ELF-1 (cell line): ENCODE results near the gene SYT1.
A peak's percentile ranks its signal among the peaks of the same experiment; 100 is the strongest.

Experiments used
- DNase-seq: peaks from one replicate; pipeline ENCODE4 v3.0.0-alpha.2; 2016; ENCODE audit warnings: low read depth, low spot score

SYT1 gene

DNA sequence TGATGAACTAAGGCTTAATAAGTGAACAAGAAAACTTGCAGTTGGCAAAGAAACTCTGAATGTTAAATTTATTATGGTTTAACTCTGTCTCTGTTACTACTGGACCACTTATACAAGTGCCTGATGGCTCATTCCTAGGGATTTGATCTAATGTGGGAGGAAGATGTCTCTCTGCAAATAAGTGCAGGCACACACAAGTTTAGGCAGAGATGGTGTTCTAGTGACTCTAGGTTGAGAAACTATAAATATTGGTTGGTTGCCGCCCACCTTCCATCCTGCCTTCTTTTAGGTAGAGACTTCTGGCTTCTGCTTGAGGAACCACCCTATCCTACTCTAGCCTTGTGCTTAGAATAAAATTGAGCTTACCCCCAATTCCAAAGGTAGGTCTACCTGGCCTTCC is 570.0 kb downstream of the SYT1 start:
- DNase-seq = no peak

DNA sequence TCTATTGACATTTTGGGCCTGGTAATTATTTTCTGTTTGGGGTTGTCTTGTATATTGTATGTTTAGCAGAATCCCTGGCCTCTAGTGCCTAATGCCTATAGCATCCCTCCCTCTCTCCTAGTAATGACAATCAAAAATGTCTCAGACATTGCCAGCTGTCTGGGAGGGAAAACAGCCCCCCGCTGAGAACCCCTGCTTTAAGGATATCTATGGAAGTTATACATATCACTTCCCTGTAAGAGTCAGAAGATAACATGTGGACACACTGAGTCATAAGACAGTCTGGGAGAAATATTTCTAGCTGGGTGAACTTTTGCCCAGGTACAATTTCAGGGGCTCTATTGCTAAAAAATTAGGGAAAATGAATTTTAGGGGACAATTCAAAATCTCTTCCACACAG is 571.2 kb downstream of the SYT1 start:
- no peak for DNase-seq

DNA sequence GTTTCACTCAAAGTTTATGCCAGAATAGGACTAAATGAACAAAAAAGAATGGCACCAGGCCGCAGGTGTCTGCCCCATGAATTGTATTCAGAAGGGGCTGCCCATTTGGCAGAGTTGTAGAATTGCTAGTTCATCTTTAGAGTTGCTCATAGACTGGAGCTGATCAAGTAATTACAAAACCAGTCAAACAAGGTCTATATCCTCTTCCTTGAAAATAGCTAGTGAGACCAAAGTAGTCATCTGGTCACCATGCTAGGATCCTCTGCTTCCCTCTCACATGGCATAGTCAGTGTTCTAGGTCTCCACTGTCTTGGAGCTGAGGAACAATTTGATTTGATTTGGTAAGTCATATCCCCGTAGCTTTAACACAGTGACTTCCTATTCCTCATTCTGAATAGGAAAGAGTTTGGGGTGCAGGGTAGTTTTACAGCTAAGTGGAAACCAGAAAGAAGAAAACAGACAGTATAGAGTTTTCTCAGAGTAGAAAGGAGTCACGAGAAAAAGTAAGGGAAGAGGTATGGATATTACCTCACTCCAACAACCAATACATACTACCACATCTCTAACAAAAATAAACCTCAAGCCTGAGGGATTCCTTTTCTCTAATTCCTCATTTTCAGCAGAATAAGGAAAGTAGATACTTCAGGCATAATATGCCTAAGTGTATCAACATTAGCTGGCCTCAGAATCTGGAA is 574.1 kb downstream of the SYT1 start:
- DNase-seq = no peak

DNA sequence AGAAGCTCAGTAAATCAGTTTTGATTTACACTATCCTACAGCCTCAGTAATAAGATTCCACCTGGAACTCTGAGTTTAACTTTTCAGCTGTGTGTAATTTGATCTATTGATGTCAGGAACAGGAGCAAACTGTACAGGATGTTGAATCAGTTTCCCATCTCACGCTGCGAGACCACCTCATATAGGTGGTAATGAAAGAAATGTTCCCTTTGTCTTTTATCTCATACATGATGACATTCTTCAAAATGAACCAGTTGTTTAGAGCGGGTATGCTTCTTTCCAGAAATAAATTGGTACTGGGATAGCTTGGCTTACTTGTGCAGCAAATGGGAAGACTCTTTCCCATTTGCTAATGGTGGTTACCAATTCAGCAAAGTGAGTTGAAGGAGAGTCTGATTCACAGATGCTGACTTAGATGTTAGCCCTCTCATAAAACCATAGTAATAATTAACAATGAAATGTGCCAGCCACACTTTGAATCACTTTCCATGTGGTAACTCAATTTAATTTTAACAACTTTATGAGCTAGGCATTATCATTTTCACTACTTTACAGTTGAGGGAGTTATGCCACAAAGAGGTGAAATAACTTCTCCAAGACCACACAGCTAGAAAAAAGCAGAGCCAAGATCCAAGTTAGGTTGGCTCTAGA is 574.7 kb downstream of the SYT1 start:
- no peak for DNase-seq

DNA sequence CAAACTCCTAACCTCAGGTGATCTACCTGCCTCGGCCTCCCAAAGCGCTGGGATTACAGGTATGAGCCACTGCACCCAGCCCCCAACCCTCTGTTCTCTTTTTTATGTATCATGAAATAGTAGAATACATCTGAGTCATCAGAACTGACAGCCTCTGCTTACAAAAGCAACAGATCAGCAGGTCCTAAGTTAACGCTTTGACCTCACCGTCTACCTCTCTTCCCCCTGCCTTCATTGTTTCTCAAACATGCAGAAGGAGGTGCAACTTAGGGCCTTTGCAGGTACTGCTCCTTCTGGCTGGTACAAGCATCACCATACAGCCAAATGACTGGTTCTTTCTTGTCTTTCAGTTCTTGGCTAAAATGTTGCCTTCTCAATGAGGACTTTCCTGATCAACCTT is 577.0 kb downstream of the SYT1 start:
- no peak for DNase-seq

DNA sequence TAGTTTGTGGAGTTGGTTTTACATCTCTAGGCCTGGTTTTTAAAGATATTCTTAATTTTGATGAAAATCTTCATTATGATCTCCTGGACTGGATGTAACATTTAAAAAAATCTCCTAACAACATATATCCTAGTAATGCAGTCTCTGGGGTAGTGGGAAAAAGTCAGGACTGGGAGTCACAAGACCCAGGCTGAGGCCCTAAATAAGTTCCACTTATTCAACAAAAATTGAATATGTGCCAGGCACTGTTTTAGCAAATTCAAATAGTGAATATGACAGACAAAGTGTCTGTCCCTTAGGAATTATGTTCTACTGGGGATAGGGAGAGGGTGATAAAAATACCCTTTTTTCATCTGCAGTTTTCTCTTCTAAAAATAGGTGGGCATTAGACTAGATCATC is 577.8 kb downstream of the SYT1 start:
- DNase-seq = no peak

DNA sequence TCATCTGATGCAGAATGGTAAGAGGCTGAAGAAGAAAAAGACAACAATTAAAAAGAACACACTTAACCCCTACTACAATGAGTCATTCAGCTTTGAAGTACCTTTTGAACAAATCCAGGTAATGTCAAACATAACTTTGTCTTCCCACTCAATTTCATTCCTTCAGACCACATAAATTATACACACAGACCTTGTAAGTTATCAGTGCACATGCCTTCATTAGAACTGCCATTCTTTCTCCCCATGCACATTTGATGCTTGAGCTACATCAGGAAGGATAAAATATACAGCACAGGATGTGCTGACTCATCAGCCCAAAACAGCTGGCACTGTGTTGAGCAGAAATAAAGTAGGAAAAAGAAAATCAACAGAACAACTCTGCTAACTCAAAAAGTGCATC is 579.5 kb downstream of the SYT1 start:
- DNase-seq = no peak

DNA sequence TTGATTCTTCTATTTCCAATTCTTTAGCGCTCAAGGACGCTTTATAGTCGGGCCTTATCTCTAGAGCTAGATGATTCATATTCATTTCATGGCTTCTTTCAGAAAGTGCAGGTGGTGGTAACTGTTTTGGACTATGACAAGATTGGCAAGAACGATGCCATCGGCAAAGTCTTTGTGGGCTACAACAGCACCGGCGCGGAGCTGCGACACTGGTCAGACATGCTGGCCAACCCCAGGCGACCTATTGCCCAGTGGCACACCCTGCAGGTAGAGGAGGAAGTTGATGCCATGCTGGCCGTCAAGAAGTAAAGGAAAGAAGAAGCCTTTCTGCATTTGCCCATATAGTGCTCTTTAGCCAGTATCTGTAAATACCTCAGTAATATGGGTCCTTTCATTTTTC is 584.2 kb downstream of the SYT1 start:
- no peak for DNase-seq

DNA sequence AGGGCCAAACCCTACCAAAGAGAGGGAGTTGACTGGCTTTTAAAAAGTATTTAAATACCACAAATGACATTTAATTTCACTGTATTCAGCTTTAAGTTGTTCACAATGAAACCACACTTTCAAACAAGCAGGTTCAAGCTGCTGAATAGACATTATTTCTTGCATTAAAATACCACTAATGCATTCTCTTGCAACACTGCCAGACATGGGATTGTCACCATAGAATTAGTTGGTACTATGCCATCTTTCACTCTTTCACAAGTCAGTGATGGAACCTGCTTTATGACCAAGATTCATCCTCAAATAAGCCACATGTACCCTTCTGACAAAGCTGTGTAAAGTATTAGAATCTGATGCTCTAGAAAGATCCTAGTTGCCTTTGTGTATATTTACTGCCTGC is 586.8 kb downstream of the SYT1 start:
- DNase-seq = no peak

DNA sequence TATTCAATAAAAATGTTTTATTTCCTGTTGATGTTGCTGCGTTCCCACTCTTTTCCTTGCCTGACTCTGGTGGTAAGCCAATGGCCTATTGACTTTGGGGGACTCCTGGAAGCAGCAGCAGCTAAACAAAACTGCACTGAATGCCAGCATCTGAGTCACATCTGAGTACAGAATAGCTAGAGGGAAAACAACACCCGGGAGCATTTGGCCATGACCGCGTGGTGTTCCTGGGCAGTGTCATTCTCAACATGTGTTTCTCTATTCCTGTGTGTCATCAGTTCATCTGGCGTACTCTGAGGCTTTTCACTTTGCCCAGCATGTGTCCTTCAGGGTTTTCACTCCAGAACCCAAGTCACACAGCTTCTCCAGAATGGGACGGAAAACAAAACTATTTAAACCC is 587.4 kb downstream of the SYT1 start:
- DNase-seq = peak; percentile 24

DNA sequence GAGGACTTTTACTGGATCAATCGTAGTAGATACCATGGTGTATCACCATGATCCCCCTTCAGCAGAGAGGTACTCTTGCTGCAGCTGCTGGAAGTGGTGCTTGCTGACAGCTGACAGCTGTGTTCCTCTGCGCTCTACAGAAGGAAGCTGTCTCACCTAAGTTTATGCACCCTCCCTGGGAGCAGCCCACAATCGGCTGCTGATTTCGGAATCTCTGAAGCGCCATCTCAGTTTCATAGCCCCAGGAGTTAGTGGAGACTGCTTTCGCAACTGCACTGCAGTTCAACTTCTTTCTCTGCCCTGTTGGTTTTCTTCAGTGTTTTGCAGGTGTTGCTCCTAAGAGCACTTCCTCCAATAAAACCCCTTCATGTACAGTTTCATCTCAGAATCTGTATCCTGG is 588.3 kb downstream of the SYT1 start:
- peak; percentile 34 for DNase-seq

DNA sequence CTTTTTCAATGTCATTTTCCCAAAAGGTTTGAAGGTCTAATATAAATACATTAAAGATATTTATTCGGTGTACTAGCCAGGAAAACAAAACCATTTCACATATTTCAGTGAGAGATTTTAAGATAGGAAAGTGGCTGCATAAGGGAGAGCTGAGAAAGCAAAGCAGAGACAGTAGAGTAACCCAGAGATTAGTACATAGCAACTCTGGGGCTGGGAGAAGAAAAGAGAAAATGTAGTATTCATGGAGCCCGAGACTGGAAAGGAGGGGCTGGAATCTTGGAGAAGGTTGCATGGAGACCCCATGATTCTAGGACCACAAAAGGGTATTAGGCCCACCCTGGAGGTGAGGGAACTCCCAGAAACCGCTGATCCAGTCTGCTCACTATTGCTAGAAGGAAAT is 589.2 kb downstream of the SYT1 start:
- DNase-seq = no peak

DNA sequence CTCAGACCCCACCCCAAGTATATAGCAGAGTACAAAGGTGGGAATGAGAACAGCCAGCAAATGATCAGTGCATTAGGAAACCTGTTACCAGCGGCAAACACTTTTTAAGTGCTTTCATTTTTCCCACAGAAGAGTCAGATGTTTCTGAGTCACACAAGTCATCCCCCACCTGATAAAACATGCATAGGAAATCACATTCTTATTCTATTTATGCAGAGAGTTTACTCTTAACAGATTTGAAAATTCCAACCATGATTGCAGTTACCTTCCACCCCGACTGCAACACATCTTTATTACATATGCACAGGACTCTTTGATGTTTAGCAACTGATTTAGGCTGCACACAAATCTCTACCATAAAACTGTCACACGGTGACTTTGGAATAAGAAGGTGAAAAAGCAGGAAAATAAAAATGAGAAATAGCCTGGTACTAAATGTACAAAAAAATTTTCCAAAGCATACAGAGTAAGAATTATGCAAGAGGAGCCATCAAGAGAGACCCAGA is 589.8 kb downstream of the SYT1 start:
- no peak for DNase-seq

DNA sequence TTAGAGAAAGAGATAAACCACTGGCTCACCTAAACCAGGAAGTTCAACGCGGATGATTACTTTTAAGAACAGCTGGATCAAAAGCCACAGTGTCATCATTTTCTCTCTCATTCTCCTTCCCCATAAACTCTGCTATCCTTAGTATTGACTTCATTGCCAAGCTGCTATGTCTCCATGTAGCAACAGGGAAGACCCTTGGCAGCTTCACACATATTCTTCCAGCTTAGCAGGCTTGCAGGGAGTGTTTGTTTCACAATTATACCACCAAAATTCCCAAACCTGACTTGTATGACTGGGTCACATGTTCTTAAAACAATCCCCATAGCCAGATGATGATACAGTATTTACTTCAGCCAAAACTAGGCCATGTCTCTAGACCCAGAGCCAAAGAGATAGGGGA is 590.7 kb downstream of the SYT1 start:
- no peak for DNase-seq

DNA sequence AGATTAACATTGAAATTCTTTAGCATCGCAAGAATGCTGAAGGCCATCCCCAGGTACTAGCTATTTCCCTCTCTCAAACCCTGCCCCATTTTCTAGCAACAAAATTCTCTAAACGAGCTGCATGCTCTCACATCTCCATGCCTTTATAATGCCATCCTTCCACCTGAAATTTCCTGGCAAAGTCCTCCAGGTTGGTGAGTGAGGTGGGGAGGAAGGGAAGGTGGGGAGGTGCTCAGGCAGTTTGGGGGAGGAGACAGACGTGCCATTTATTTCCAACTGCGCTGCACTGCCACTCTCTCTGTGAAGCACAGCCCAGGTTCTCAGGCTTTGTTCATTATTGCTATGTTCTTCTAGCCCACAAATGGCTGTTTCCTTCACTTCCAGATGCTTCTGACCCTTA is 617.7 kb downstream of the SYT1 start:
- DNase-seq = no peak

DNA sequence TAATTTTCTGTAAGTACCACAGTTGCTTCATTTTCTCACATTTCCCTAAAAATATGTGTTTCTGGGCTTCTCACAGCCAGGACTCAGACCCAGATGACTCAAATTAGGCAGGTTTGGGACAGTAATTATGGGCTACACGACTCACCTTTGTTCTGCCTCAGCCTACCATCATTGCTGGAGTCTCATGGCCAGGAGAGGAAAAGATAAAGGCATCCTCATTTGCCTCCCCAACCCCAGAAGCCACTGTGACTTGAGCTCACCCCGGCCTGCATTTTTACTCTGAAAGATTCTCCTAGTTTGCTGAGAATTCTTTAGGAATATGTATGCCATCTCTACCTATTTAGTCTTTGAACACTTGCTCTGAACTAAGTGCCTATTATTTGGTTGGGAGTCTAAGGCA is 618.3 kb downstream of the SYT1 start:
- no peak for DNase-seq

DNA sequence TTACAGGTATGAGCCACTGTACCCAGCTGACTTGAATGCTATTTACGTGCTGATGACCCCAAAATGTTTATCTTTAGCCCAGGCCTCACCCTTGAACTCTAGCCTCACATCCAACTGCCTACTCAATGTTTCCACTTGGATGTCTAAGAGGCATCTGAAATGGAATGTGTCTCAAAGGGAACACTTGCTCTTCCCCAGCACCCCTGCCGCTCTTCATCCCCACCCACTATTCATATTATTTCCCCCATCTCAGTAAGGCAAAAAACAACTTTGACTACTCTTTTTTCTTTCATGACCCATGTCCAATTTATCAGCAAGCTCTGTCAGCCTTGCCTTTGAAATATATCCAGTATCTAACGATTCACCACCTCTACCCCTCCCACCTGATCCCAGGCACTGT is 621.6 kb downstream of the SYT1 start:
- DNase-seq = no peak

DNA sequence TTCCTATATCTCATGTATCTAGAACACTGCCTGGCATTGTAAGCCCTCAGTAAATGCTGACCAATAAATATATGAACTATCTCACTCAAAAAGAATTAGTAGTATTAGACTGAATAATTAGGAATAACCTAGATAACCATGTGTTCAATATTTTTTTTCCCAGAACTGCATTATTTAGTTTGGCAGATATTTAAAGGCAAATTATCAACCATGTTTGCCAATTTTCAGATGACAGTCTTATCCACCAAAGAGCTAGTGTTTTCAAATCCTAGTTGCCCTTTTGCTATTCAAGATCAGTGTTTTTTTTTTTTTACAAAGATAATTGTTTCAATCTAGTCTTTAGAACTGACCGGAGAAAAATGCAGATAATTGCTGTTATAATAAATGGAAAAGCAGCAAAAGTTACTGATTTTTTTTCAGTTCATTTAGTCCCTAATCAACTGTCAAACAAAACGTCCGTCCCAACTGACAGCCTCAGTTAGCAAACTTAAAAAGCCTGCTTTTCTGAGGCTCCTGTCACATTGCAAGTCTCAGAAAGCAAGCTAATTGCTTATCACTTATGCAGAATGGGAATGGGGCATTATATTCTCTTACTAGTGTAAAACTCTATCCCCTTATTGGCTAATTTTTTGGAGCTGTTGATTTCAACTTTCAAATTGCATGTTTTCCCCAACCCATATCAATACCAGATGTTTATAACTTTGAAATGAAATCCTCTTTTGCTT is 623.0 kb downstream of the SYT1 start:
- DNase-seq = no peak
